Measurements from ENCODE around the gene CCL8.

The CCL8 gene

GRCh38 chr17:34352191-34352590 lies 33.0 kb downstream of the CCL8 start:
- TF ChIP-seq YY1 (IDR thresholded peaks at IDR 0.05; ENCODE audit: low read depth) (no peak), ZBTB7A (IDR thresholded peaks at IDR 0.05; ENCODE audit: low read depth) (no peak), MAX (IDR thresholded peaks at IDR 0.05) (no peak), TAF1 (IDR thresholded peaks at IDR 0.05; ENCODE audit: low read depth) (no peak), RAD21 (IDR thresholded peaks at IDR 0.05; ENCODE audit: low read depth) (no peak), USF1 (IDR thresholded peaks at IDR 0.05) (no peak), EGR1 (IDR thresholded peaks at IDR 0.05) (no peak), NFIC (IDR thresholded peaks at IDR 0.05) (no peak), FOXM1 (IDR thresholded peaks at IDR 0.05; ENCODE audit: borderline replicate concordance, low read depth) (no peak), CEBPB (IDR thresholded peaks at IDR 0.05) (no peak), TEAD4 (IDR thresholded peaks at IDR 0.05) (no peak)

GRCh38 chr17:34354637-34355036 lies 35.4 kb downstream of the CCL8 start:
- TF ChIP-seq TEAD4 (IDR thresholded peaks at IDR 0.05) = no peak
- no peak for TF ChIP-seq EP300 (IDR thresholded peaks at IDR 0.05; ENCODE audit: borderline replicate concordance)
- no peak for TF ChIP-seq TCF12 (IDR thresholded peaks at IDR 0.05; ENCODE audit: low read depth)
- TF ChIP-seq CREB1 (IDR thresholded peaks at IDR 0.05; ENCODE audit: low read depth) = no peak
- TF ChIP-seq CEBPB (IDR thresholded peaks at IDR 0.05) = no peak
- no peak for TF ChIP-seq MAX (IDR thresholded peaks at IDR 0.05)
- TF ChIP-seq YY1 (IDR thresholded peaks at IDR 0.05; ENCODE audit: low read depth) = no peak
- no peak for TF ChIP-seq ZBTB7A (IDR thresholded peaks at IDR 0.05; ENCODE audit: low read depth)
- no peak for TF ChIP-seq RAD21 (IDR thresholded peaks at IDR 0.05; ENCODE audit: low read depth)

GRCh38 chr17:34356194-34356593 lies 37.0 kb downstream of the CCL8 start, which contains the start of gene CCL13:
TSS of gene CCL13 (plus strand) at chr17:34356480. CDS start at chr17:34356527, 47 bp downstream.
- TF ChIP-seq YY1 (IDR thresholded peaks at IDR 0.05; ENCODE audit: low read depth) = no peak

- TF ChIP-seq REST (IDR thresholded peaks at IDR 0.05; ENCODE audit: low read depth) = no peak
- TF ChIP-seq CEBPB (IDR thresholded peaks at IDR 0.05) = no peak
- no peak for TF ChIP-seq ZBTB7A (IDR thresholded peaks at IDR 0.05; ENCODE audit: low read depth)
Observed at GRCh38 chr17:34357398-34357797, 38.2 kb downstream of the CCL8 start.

GRCh38 chr17:34358631-34359030 lies 39.4 kb downstream of the CCL8 start:
- no peak for TF ChIP-seq CREB1 (IDR thresholded peaks at IDR 0.05; ENCODE audit: low read depth)
- TF ChIP-seq CEBPB (IDR thresholded peaks at IDR 0.05) = no peak
- TF ChIP-seq MAX (IDR thresholded peaks at IDR 0.05) = no peak
- no peak for TF ChIP-seq FOXM1 (IDR thresholded peaks at IDR 0.05; ENCODE audit: borderline replicate concordance, low read depth)
- TF ChIP-seq EP300 (IDR thresholded peaks at IDR 0.05; ENCODE audit: borderline replicate concordance) = no peak
- no peak for TF ChIP-seq TAF1 (IDR thresholded peaks at IDR 0.05; ENCODE audit: low read depth)
- no peak for TF ChIP-seq USF1 (IDR thresholded peaks at IDR 0.05)
- no peak for TF ChIP-seq EGR1 (IDR thresholded peaks at IDR 0.05)
- TF ChIP-seq TCF12 (IDR thresholded peaks at IDR 0.05; ENCODE audit: low read depth) = no peak
- TF ChIP-seq NFIC (IDR thresholded peaks at IDR 0.05) = no peak
- no peak for TF ChIP-seq ZBTB7A (IDR thresholded peaks at IDR 0.05; ENCODE audit: low read depth)
- no peak for TF ChIP-seq YY1 (IDR thresholded peaks at IDR 0.05; ENCODE audit: low read depth)
- TF ChIP-seq RAD21 (IDR thresholded peaks at IDR 0.05; ENCODE audit: low read depth) = no peak
- no peak for TF ChIP-seq REST (IDR thresholded peaks at IDR 0.05; ENCODE audit: low read depth)
- TF ChIP-seq TEAD4 (IDR thresholded peaks at IDR 0.05) = no peak

GRCh38 chr17:34360601-34361270 lies 41.5 kb downstream of the CCL8 start:
- no peak for TF ChIP-seq CEBPB (IDR thresholded peaks at IDR 0.05)
- TF ChIP-seq TAF1 (IDR thresholded peaks at IDR 0.05; ENCODE audit: low read depth) = no peak
- no peak for TF ChIP-seq NFIC (IDR thresholded peaks at IDR 0.05)
- no peak for TF ChIP-seq USF1 (IDR thresholded peaks at IDR 0.05)
